ENCODE results near the gene GRM7. TPM values are rescaled to one million over a fixed set of nuclear protein-coding genes. Genes with fewer than 3 reads are reported as not detected.

Gene GRM7
- total RNA-seq, 1 donor from 2014 or later = not detected

GRCh38 chr3:7456386-7456785 lies 595.5 kb downstream of the GRM7 start:
- Mint-ChIP-seq H3K27me3 (no peaks in the 10 kb centered on the region), H3K36me3 (ENCODE audit: low read depth) (no peaks in the 10 kb centered on the region), H3K9me3 (no peaks in the 10 kb centered on the region), H3K4me3 (no peak overlapping the region), H3K4me1 (no peaks in the 10 kb centered on the region), H3K27ac (no peak overlapping the region)
- DNase-seq = no peak
- intact Hi-C loops (cut with micrococcal nuclease) = no loop called here

- Mint-ChIP-seq H3K9me3 (peaks cover 3% of the 10 kb centered on the region), H3K4me3 (no peak overlapping the region), H3K4me1 (no peaks in the 10 kb centered on the region), H3K27me3 (no peaks in the 10 kb centered on the region), H3K27ac (no peak overlapping the region), H3K36me3 (ENCODE audit: low read depth) (no peaks in the 10 kb centered on the region)
- intact Hi-C loops (cut with micrococcal nuclease) = no loop called here
- DNase-seq = no peak
These were observed 600.4 kb downstream of the GRM7 start for GRCh38 chr3:7461202-7461825.

GRCh38 chr3:7469866-7470265 lies 609.0 kb downstream of the GRM7 start:
- Mint-ChIP-seq H3K36me3 (ENCODE audit: low read depth) (no peaks in the 10 kb centered on the region), H3K27ac (no peak overlapping the region), H3K9me3 (no peaks in the 10 kb centered on the region), H3K27me3 (no peaks in the 10 kb centered on the region), H3K4me1 (no peaks in the 10 kb centered on the region), H3K4me3 (no peak overlapping the region)
- no peak for DNase-seq
- intact Hi-C loops (cut with micrococcal nuclease) = no loop called here

GRCh38 chr3:7484636-7485035 lies 623.7 kb downstream of the GRM7 start:
- no peaks in the 10 kb centered on the region for H3K36me3 Mint-ChIP-seq (ENCODE audit: low read depth)
- no peak overlapping the region for H3K27ac Mint-ChIP-seq
- no peaks in the 10 kb centered on the region for H3K9me3 Mint-ChIP-seq
- H3K4me3 Mint-ChIP-seq = no peak overlapping the region
- DNase-seq = no peak
- H3K4me1 Mint-ChIP-seq = no peaks in the 10 kb centered on the region
- no peaks in the 10 kb centered on the region for H3K27me3 Mint-ChIP-seq
- intact Hi-C loops (cut with micrococcal nuclease) = no loop called here

GRCh38 chr3:7487763-7488162 lies 626.8 kb downstream of the GRM7 start:
- no peak for DNase-seq
- intact Hi-C loops (cut with micrococcal nuclease) = no loop called here
- H3K36me3 Mint-ChIP-seq (ENCODE audit: low read depth) = no peaks in the 10 kb centered on the region
- no peaks in the 10 kb centered on the region for H3K9me3 Mint-ChIP-seq
- no peak overlapping the region for H3K27ac Mint-ChIP-seq
- H3K4me3 Mint-ChIP-seq = no peak overlapping the region
- no peaks in the 10 kb centered on the region for H3K27me3 Mint-ChIP-seq
- no peaks in the 10 kb centered on the region for H3K4me1 Mint-ChIP-seq

- no peaks in the 10 kb centered on the region for H3K9me3 Mint-ChIP-seq
- H3K4me3 Mint-ChIP-seq = no peak overlapping the region
- H3K4me1 Mint-ChIP-seq = no peaks in the 10 kb centered on the region
- H3K27me3 Mint-ChIP-seq = no peaks in the 10 kb centered on the region
- no peak for DNase-seq
- intact Hi-C loops (cut with micrococcal nuclease) = no loop called here
- no peak overlapping the region for H3K27ac Mint-ChIP-seq
- H3K36me3 Mint-ChIP-seq (ENCODE audit: low read depth) = no peaks in the 10 kb centered on the region
These were observed 628.5 kb downstream of the GRM7 start for GRCh38 chr3:7489417-7489816.

GRCh38 chr3:7498715-7499114 lies 637.8 kb downstream of the GRM7 start:
- H3K27me3 Mint-ChIP-seq = no peaks in the 10 kb centered on the region
- no peak for DNase-seq
- H3K36me3 Mint-ChIP-seq (ENCODE audit: low read depth) = no peaks in the 10 kb centered on the region
- no peaks in the 10 kb centered on the region for H3K9me3 Mint-ChIP-seq
- no peaks in the 10 kb centered on the region for H3K4me1 Mint-ChIP-seq
- intact Hi-C loops (cut with micrococcal nuclease) = no loop called here
- H3K27ac Mint-ChIP-seq = no peak overlapping the region
- no peak overlapping the region for H3K4me3 Mint-ChIP-seq

- H3K9me3 Mint-ChIP-seq = no peaks in the 10 kb centered on the region
- intact Hi-C loops (cut with micrococcal nuclease) = no loop called here
- H3K27me3 Mint-ChIP-seq = no peaks in the 10 kb centered on the region
- no peak for DNase-seq
- H3K4me1 Mint-ChIP-seq = no peaks in the 10 kb centered on the region
- H3K36me3 Mint-ChIP-seq (ENCODE audit: low read depth) = no peaks in the 10 kb centered on the region
- H3K27ac Mint-ChIP-seq = no peak overlapping the region
- no peak overlapping the region for H3K4me3 Mint-ChIP-seq
These were observed 642.5 kb downstream of the GRM7 start for GRCh38 chr3:7503431-7503830.

- no peaks in the 10 kb centered on the region for H3K4me1 Mint-ChIP-seq
- intact Hi-C loops (cut with micrococcal nuclease) = no loop called here
- no peaks in the 10 kb centered on the region for H3K9me3 Mint-ChIP-seq
- no peaks in the 10 kb centered on the region for H3K27me3 Mint-ChIP-seq
- H3K36me3 Mint-ChIP-seq (ENCODE audit: low read depth) = no peaks in the 10 kb centered on the region
- no peak overlapping the region for H3K27ac Mint-ChIP-seq
- no peak overlapping the region for H3K4me3 Mint-ChIP-seq
- no peak for DNase-seq
These were observed 644.2 kb downstream of the GRM7 start for GRCh38 chr3:7504886-7505775.

GRCh38 chr3:7506606-7507180 lies 645.8 kb downstream of the GRM7 start:
- Mint-ChIP-seq H3K4me3 (no peak overlapping the region), H3K4me1 (no peaks in the 10 kb centered on the region), H3K27me3 (no peaks in the 10 kb centered on the region), H3K9me3 (no peaks in the 10 kb centered on the region), H3K36me3 (ENCODE audit: low read depth) (no peaks in the 10 kb centered on the region), H3K27ac (no peak overlapping the region)
- no peak for DNase-seq
- intact Hi-C loops (cut with micrococcal nuclease) = no loop called here

GRCh38 chr3:7508821-7509220 lies 647.9 kb downstream of the GRM7 start:
- intact Hi-C loops (cut with micrococcal nuclease) = no loop called here
- H3K36me3 Mint-ChIP-seq (ENCODE audit: low read depth) = no peaks in the 10 kb centered on the region
- H3K27me3 Mint-ChIP-seq = no peaks in the 10 kb centered on the region
- DNase-seq = no peak
- H3K27ac Mint-ChIP-seq = no peak overlapping the region
- H3K4me3 Mint-ChIP-seq = no peak overlapping the region
- H3K4me1 Mint-ChIP-seq = no peaks in the 10 kb centered on the region
- H3K9me3 Mint-ChIP-seq = no peaks in the 10 kb centered on the region

- no peaks in the 10 kb centered on the region for H3K36me3 Mint-ChIP-seq (ENCODE audit: low read depth)
- no peak overlapping the region for H3K27ac Mint-ChIP-seq
- intact Hi-C loops (cut with micrococcal nuclease) = no loop called here
- no peak overlapping the region for H3K4me3 Mint-ChIP-seq
- no peak for DNase-seq
- no peaks in the 10 kb centered on the region for H3K9me3 Mint-ChIP-seq
- no peaks in the 10 kb centered on the region for H3K27me3 Mint-ChIP-seq
- H3K4me1 Mint-ChIP-seq = no peaks in the 10 kb centered on the region
These were observed 651.1 kb downstream of the GRM7 start for GRCh38 chr3:7512048-7512447.

- no peak overlapping the region for H3K27ac Mint-ChIP-seq
- no peak overlapping the region for H3K4me3 Mint-ChIP-seq
- H3K36me3 Mint-ChIP-seq (ENCODE audit: low read depth) = no peaks in the 10 kb centered on the region
- H3K4me1 Mint-ChIP-seq = no peaks in the 10 kb centered on the region
- DNase-seq = no peak
- H3K9me3 Mint-ChIP-seq = peaks cover 3% of the 10 kb centered on the region
- intact Hi-C loops (cut with micrococcal nuclease) = no loop called here
- H3K27me3 Mint-ChIP-seq = no peaks in the 10 kb centered on the region
These were observed 657.1 kb downstream of the GRM7 start for GRCh38 chr3:7518026-7518425.

GRCh38 chr3:7518456-7518855 lies 657.5 kb downstream of the GRM7 start:
- Mint-ChIP-seq H3K4me1 (no peaks in the 10 kb centered on the region), H3K9me3 (peaks cover 3% of the 10 kb centered on the region), H3K27me3 (no peaks in the 10 kb centered on the region), H3K4me3 (no peak overlapping the region), H3K36me3 (ENCODE audit: low read depth) (no peaks in the 10 kb centered on the region), H3K27ac (no peak overlapping the region)
- intact Hi-C loops (cut with micrococcal nuclease) = no loop called here
- no peak for DNase-seq
